GM23338 (cell line): ENCODE results near the gene LRIG1.

Source experiments
- CTCF ChIP-seq, 2 experiments: fragments of 200-600 bp in 1 of 2; sonication (generic) in 1 of 2; conservative IDR thresholded peaks; 2 replicates each; pipeline versions ENCODE4 v1.5.1 to v1.6.1; 2016 to 2017; ENCODE audit warnings: antibody characterized with exemption in 2 of 2, low read depth in 2 of 2, mild to moderate bottlenecking in 2 of 2, moderate library complexity in 1 of 2
- EZH2 ChIP-seq: fragments of 200-600 bp; sonication (generic); IDR thresholded peaks from one replicate; pipeline ENCODE4 v1.8.0; 2017; ENCODE audit warnings: antibody characterized with exemption, mild to moderate bottlenecking, low read depth; ENCODE audit not compliant: unreplicated experiment
- EZH2phosphoT487 ChIP-seq: fragments of 200-600 bp; sonication (generic); IDR thresholded peaks from one replicate; pipeline ENCODE4 v1.8.1; 2018; ENCODE audit warnings: antibody characterized with exemption; ENCODE audit not compliant: unreplicated experiment
- JUNB ChIP-seq: IDR thresholded peaks from one replicate; pipeline ENCODE4 v1.6.1; 2016; ENCODE audit warnings: antibody characterized with exemption; ENCODE audit not compliant: unreplicated experiment
- POLR2AphosphoS5 ChIP-seq: IDR thresholded peaks from 2 replicates; pipeline ENCODE4 v1.6.1; 2016; ENCODE audit warnings: antibody characterized with exemption, low read depth
- STAT1 ChIP-seq: IDR thresholded peaks from one replicate; pipeline ENCODE4 v1.6.1; 2016; ENCODE audit warnings: antibody characterized with exemption; ENCODE audit not compliant: unreplicated experiment
- ZNF114 ChIP-seq: fragments of 250-450 bp; sonication (Bioruptor Pico); IDR thresholded peaks from 2 replicates; pipeline ENCODE4 v1.5.0; 2020; ENCODE audit warnings: mild to moderate bottlenecking, moderate library complexity
- ZNF331 ChIP-seq: fragments of 250-450 bp; sonication (Bioruptor Pico); IDR thresholded peaks from 2 replicates; pipeline ENCODE4 v1.5.0; 2020; ENCODE audit warnings: low read depth, mild to moderate bottlenecking, moderate library complexity
- TF ChIP-seq, protein P1 (sequence below): IDR thresholded peaks from one replicate; pipeline ENCODE4 v1.6.1; 2018; ENCODE audit warnings: antibody characterized with exemption; ENCODE audit not compliant: unreplicated experiment

- TF ChIP-seq STAT1: no peak
- TF ChIP-seq EZH2: no peak
- no peak for TF ChIP-seq CTCF (conservative IDR thresholded peaks at IDR 0.05; ENCODE audit: low read depth in 2 of 2)
- no peak for TF ChIP-seq ZNF114 (CRISPR knock-in tag)
- TF ChIP-seq, protein P1, sequence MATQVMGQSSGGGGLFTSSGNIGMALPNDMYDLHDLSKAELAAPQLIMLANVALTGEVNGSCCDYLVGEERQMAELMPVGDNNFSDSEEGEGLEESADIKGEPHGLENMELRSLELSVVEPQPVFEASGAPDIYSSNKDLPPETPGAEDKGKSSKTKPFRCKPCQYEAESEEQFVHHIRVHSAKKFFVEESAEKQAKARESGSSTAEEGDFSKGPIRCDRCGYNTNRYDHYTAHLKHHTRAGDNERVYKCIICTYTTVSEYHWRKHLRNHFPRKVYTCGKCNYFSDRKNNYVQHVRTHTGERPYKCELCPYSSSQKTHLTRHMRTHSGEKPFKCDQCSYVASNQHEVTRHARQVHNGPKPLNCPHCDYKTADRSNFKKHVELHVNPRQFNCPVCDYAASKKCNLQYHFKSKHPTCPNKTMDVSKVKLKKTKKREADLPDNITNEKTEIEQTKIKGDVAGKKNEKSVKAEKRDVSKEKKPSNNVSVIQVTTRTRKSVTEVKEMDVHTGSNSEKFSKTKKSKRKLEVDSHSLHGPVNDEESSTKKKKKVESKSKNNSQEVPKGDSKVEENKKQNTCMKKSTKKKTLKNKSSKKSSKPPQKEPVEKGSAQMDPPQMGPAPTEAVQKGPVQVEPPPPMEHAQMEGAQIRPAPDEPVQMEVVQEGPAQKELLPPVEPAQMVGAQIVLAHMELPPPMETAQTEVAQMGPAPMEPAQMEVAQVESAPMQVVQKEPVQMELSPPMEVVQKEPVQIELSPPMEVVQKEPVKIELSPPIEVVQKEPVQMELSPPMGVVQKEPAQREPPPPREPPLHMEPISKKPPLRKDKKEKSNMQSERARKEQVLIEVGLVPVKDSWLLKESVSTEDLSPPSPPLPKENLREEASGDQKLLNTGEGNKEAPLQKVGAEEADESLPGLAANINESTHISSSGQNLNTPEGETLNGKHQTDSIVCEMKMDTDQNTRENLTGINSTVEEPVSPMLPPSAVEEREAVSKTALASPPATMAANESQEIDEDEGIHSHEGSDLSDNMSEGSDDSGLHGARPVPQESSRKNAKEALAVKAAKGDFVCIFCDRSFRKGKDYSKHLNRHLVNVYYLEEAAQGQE: no peak
- no peak for TF ChIP-seq JUNB
- TF ChIP-seq POLR2AphosphoS5: no peak
- no peak for TF ChIP-seq EZH2phosphoT487
- TF ChIP-seq ZNF331 (CRISPR knock-in tag): no peak
These were observed 89.3 kb downstream of the LRIG1 start for GRCh38 chr3:66411474-66411873.
